H9 (cell line): Measurements from ENCODE around the gene FLNA. TPM values are rescaled to one million over a fixed set of nuclear protein-coding genes. Genes with fewer than 3 reads are reported as not detected.

Experiments
- DNase-seq: peaks from one replicate; pipeline ENCODE4 v3.0.0-alpha.2; 2017
- H2AFZ ChIP-seq: one replicate; pipeline ENCODE4 v1.6.1; 2013; ENCODE audit warnings: mild to moderate bottlenecking, low read length, control low read depth, moderate library complexity
- H2AK5ac ChIP-seq: 2 replicates; pipeline ENCODE4 v1.6.1; 2013; ENCODE audit warnings: low read length, control low read depth, mixed read lengths; ENCODE audit not compliant: insufficient read length
- H2BK120ac ChIP-seq: one replicate; pipeline ENCODE4 v1.6.1; 2013; ENCODE audit warnings: low read depth, mild to moderate bottlenecking, low read length, control low read depth, inconsistent platforms; ENCODE audit not compliant: poor library complexity, severe bottlenecking
- H2BK12ac ChIP-seq: 2 replicates; pipeline ENCODE4 v1.6.1; 2013; ENCODE audit warnings: low read length, control low read depth, mixed read lengths, low read depth; ENCODE audit not compliant: insufficient read length
- H2BK15ac ChIP-seq: 2 replicates; pipeline ENCODE4 v1.6.1; 2013; ENCODE audit warnings: low read depth, low read length, control low read depth
- H2BK20ac ChIP-seq: one replicate; pipeline ENCODE4 v1.6.1; 2013; ENCODE audit warnings: low read depth, mild to moderate bottlenecking, low read length, control low read depth, inconsistent platforms; ENCODE audit not compliant: poor library complexity, severe bottlenecking
- H2BK5ac ChIP-seq: 2 replicates; pipeline ENCODE4 v1.6.1; 2013; ENCODE audit warnings: low read length, control low read depth, mixed read lengths; ENCODE audit not compliant: insufficient read length
- H3K14ac ChIP-seq: 2 replicates; pipeline ENCODE4 v1.6.1; 2013; ENCODE audit warnings: low read length, control low read depth; ENCODE audit not compliant: insufficient read depth
- H3K18ac ChIP-seq: 2 replicates; pipeline ENCODE4 v1.6.1; 2013; ENCODE audit warnings: low read depth, mild to moderate bottlenecking, mixed read lengths, low read length, control low read depth; ENCODE audit not compliant: insufficient read length
- H3K23ac ChIP-seq: 2 replicates; pipeline ENCODE4 v1.6.1; 2013; ENCODE audit warnings: low read length, control low read depth, mixed read lengths, low read depth; ENCODE audit not compliant: insufficient read length
- H3K23me2 ChIP-seq: 2 replicates; pipeline ENCODE4 v1.6.1; 2013; ENCODE audit warnings: low read depth, mild to moderate bottlenecking, mixed read lengths, low read length, control low read depth; ENCODE audit not compliant: insufficient read length, poor library complexity, severe bottlenecking
- H3K27ac ChIP-seq: 2 replicates; pipeline ENCODE4 v1.5.1; 2013; ENCODE audit warnings: low read length, control low read depth, mixed read lengths, low read depth; ENCODE audit not compliant: insufficient read length
- H3K27me3 ChIP-seq: 2 replicates; pipeline ENCODE4 v1.6.1; 2013; ENCODE audit warnings: low read length, control low read depth, inconsistent platforms; ENCODE audit not compliant: insufficient read depth
- H3K4ac ChIP-seq: 2 replicates; pipeline ENCODE4 v1.6.1; 2013; ENCODE audit warnings: low read depth, mild to moderate bottlenecking, control low read depth, inconsistent platforms, low read length, moderate library complexity
- H3K4me1 ChIP-seq: 2 replicates; pipeline ENCODE4 v1.6.1; 2013; ENCODE audit warnings: low read length, control low read depth, inconsistent platforms; ENCODE audit not compliant: insufficient read depth
- H3K4me2 ChIP-seq: 2 replicates; pipeline ENCODE4 v1.6.1; 2013; ENCODE audit warnings: low read length, control low read depth, mixed read lengths; ENCODE audit not compliant: insufficient read length, insufficient read depth
- H3K56ac ChIP-seq: 2 replicates; pipeline ENCODE4 v1.6.1; 2013; ENCODE audit warnings: low read depth, mild to moderate bottlenecking, mixed read lengths, low read length, control low read depth; ENCODE audit not compliant: insufficient read length
- H3K79me1 ChIP-seq: 2 replicates; pipeline ENCODE4 v1.6.1; 2013; ENCODE audit warnings: low read depth, mild to moderate bottlenecking, moderate library complexity, low read length, control low read depth, inconsistent platforms; ENCODE audit not compliant: insufficient read depth, poor library complexity, severe bottlenecking
- H3K79me2 ChIP-seq: 2 replicates; pipeline ENCODE4 v1.6.1; 2013; ENCODE audit warnings: low read length, control low read depth, inconsistent platforms; ENCODE audit not compliant: insufficient read depth
- H3K9ac ChIP-seq: 2 replicates; pipeline ENCODE4 v1.6.1; 2013; ENCODE audit warnings: low read length, control low read depth, mixed read lengths; ENCODE audit not compliant: insufficient read length; ENCODE audit errors: extremely low read depth
- H3K9me3 ChIP-seq: one replicate; pipeline ENCODE4 v1.6.1; 2013; ENCODE audit warnings: low read depth, low read length, inconsistent platforms; ENCODE audit not compliant: control insufficient read depth
- H3T11ph ChIP-seq: one replicate; pipeline ENCODE4 v1.6.1; 2013; ENCODE audit warnings: mild to moderate bottlenecking, low read length, control low read depth, inconsistent platforms
- H4K20me1 ChIP-seq: one replicate; pipeline ENCODE4 v1.6.1; 2013; ENCODE audit not compliant: control insufficient read depth, insufficient read length, insufficient read depth
- H4K5ac ChIP-seq: 2 replicates; pipeline ENCODE4 v1.6.1; 2013; ENCODE audit warnings: low read depth, mild to moderate bottlenecking, mixed read lengths, low read length, control low read depth; ENCODE audit not compliant: insufficient read length
- H4K8ac ChIP-seq: replicated peaks from 2 replicates; pipeline ENCODE4 v1.6.1; 2013; ENCODE audit warnings: low read length, control low read depth, mixed read lengths, low read depth; ENCODE audit not compliant: insufficient read length
- H4K91ac ChIP-seq: 2 replicates; pipeline ENCODE4 v1.6.1; 2013; ENCODE audit warnings: low read depth, mild to moderate bottlenecking, moderate library complexity, mixed read lengths, low read length, control low read depth; ENCODE audit not compliant: insufficient read length
- H3K27ac Mint-ChIP-seq, 3 experiments: 2 replicates in 2 of 3; 3 replicates in 1 of 3; pipeline ENCODE4 v1.8.0; 2020 to 2021; ENCODE audit warnings: mixed read lengths in 3 of 3, mild to moderate bottlenecking in 1 of 3, moderate library complexity in 1 of 3
- H3K27me3 Mint-ChIP-seq: 2 replicates; pipeline ENCODE4 v1.8.0; 2021; ENCODE audit warnings: low read depth, mild to moderate bottlenecking, moderate library complexity, mixed read lengths
- H3K36me3 Mint-ChIP-seq, 3 experiments: 2 replicates in 2 of 3; 3 replicates in 1 of 3; pipeline ENCODE4 v1.8.0; 2020 to 2021; ENCODE audit warnings: low read depth in 3 of 3, mixed read lengths in 3 of 3; ENCODE audit not compliant: insufficient read depth in 1 of 3
- H3K4me1 Mint-ChIP-seq, 2 experiments: 2 replicates each; pipeline ENCODE4 v1.8.0; 2020; ENCODE audit warnings: mixed read lengths in 2 of 2
- H3K4me3 Mint-ChIP-seq, 2 experiments: 2 replicates in 1 of 2; 3 replicates in 1 of 2; pipeline ENCODE4 v1.8.0; 2020 to 2021; ENCODE audit warnings: mild to moderate bottlenecking in 2 of 2, mixed read lengths in 2 of 2, moderate library complexity in 1 of 2
- H3K9me3 Mint-ChIP-seq, 2 experiments: 2 replicates in 1 of 2; 3 replicates in 1 of 2; pipeline ENCODE4 v1.8.0; 2020; ENCODE audit warnings: mild to moderate bottlenecking in 2 of 2, mixed read lengths in 2 of 2, moderate library complexity in 1 of 2
- CTCF ChIP-seq: fragments of 200-600 bp; sonication (generic); conservative IDR thresholded peaks from 3 replicates; pipeline ENCODE4 v1.8.0; 2021; ENCODE audit warnings: antibody characterized with exemption, mild to moderate bottlenecking
- WGBS: extraction: QIAGEN DNeasy Blood & Tissue Kit; methylation state at CpG from one replicate; pipeline ENCODE4 v1.1.7; 2013; ENCODE audit warnings: missing lambda C conversion rate, low lambda C conversion rate, mixed read lengths; ENCODE audit not compliant: insufficient read length; ENCODE audit errors: extremely low coverage; 5-methylcytosine and 5-hydroxymethylcytosine counted together
- total RNA-seq: library from RNA; stranded (reverse); gene quantifications from 2 replicates; pipeline ENCODE4 v1.2.1, GENCODE V29; 2021

The FLNA gene
- total RNA-seq, 1 experiment from 2014 or later = 957 TPM

- H3K23ac ChIP-seq = no peak overlapping the region
- H3K9me3 Mint-ChIP-seq = peaks cover 79 to 83% of the 10 kb centered on the region in 2 experiments
- H4K5ac ChIP-seq = no peak overlapping the region
- H3K4me1 Mint-ChIP-seq = peaks cover 2 to 4% of the 10 kb centered on the region in 2 experiments; a peak in 3 of 4 replicates
- no peak overlapping the region for H3K4me3 Mint-ChIP-seq
- no peaks in the 10 kb centered on the region for H4K20me1 ChIP-seq
- H3K79me2 ChIP-seq = no peaks in the 10 kb centered on the region
- no peak overlapping the region for H2BK15ac ChIP-seq
- no peak overlapping the region for H2AK5ac ChIP-seq
- H3K9ac ChIP-seq = no peak overlapping the region
- no peak for TF ChIP-seq CTCF
- no peaks in the 10 kb centered on the region for H3K27me3 ChIP-seq
- no peak overlapping the region for H2BK5ac ChIP-seq
- H3K27ac Mint-ChIP-seq = no peak overlapping the region
- no peak overlapping the region for H3T11ph ChIP-seq
- H3K18ac ChIP-seq = no peak overlapping the region
- no peak overlapping the region for H3K4me2 ChIP-seq
- no CpG with 5 or more reads among the region's 7 CpGs for WGBS
- no peak for DNase-seq
- no peak overlapping the region for H2BK12ac ChIP-seq
- H2BK20ac ChIP-seq = no peak overlapping the region
- no peak overlapping the region for H3K27ac ChIP-seq
- H3K79me1 ChIP-seq = no peaks in the 10 kb centered on the region
- no peak overlapping the region for H3K14ac ChIP-seq
- H4K8ac ChIP-seq = no peak overlapping the region
- H2AFZ ChIP-seq = no peak overlapping the region
- no peaks in the 10 kb centered on the region for H3K4me1 ChIP-seq
- H3K36me3 Mint-ChIP-seq = peaks cover 0 to 4% (median 0%) of the 10 kb centered on the region in 3 experiments; a peak in 4 of 7 replicates
- peaks cover 20% of the 10 kb centered on the region for H3K27me3 Mint-ChIP-seq
- H3K56ac ChIP-seq = no peak overlapping the region
- H4K91ac ChIP-seq = no peak overlapping the region
- H2BK120ac ChIP-seq = no peak overlapping the region
- H3K23me2 ChIP-seq = no peaks in the 10 kb centered on the region
- no peak overlapping the region for H3K4ac ChIP-seq
- peaks cover 65% of the 10 kb centered on the region for H3K9me3 ChIP-seq
Observed at GRCh38 chrX:154312116-154312515, 62.3 kb downstream of the FLNA start.
